PC-9 (cell line): ENCODE results near the gene MPI. TPM values are rescaled to one million over a fixed set of nuclear protein-coding genes. Genes with fewer than 3 reads are reported as not detected.

Experiments used
- BruUV-seq: library from RNA; stranded (reverse); fragments of 400-500 nt; replicated peaks from 2 replicates; lab custom pipeline; 2021; lab: Mats Ljungman, UMichigan
- CTCF ChIA-PET: fragments of 300-600 bp; sonication (Branson Sonifier 250); formaldehyde crosslinking; loops from one replicate; lab custom pipeline; 2022; ENCODE audit warnings: antibody characterized with exemption; lab: Charles Lee
- POLR2A ChIA-PET: fragments of 300-600 bp; sonication (Branson Sonifier 250); formaldehyde crosslinking; loops from one replicate; lab custom pipeline; 2022; ENCODE audit warnings: antibody characterized with exemption; ENCODE audit not compliant: unreplicated experiment; lab: Charles Lee
- DNase-seq, 2 experiments: peaks; one replicate each; pipeline versions ENCODE4 v3.0.0 to v3.0.0-alpha.2; 2015 to 2022; ENCODE audit warnings: mixed read lengths in 1 of 2
- H2AFZ ChIP-seq: fragments of 200-600 bp; sonication (generic); 2 replicates; pipeline ENCODE4 v1.8.1; 2017; ENCODE audit warnings: antibody characterized with exemption
- H3F3A ChIP-seq: fragments of 200-600 bp; sonication (generic); 2 replicates; pipeline ENCODE4 v1.8.1; 2017; ENCODE audit warnings: antibody characterized with exemption, mild to moderate bottlenecking, low read depth; ENCODE audit not compliant: insufficient read depth
- H3K27ac ChIP-seq: fragments of 200-600 bp; sonication (generic); 2 replicates; pipeline ENCODE4 v1.6.1; 2016; ENCODE audit warnings: mixed run types
- H3K27me3 ChIP-seq: fragments of 200-600 bp; sonication (generic); 2 replicates; pipeline ENCODE4 v1.6.1; 2016; ENCODE audit warnings: low read depth, mixed run types; ENCODE audit not compliant: insufficient read depth
- H3K36me3 ChIP-seq: fragments of 200-600 bp; sonication (generic); 2 replicates; pipeline ENCODE4 v1.6.1; 2016; ENCODE audit warnings: low read depth, mixed run types
- H3K4me1 ChIP-seq: fragments of 200-600 bp; sonication (generic); replicated peaks from 2 replicates; pipeline ENCODE4 v1.6.1; 2016; ENCODE audit warnings: mixed run types; ENCODE audit not compliant: insufficient read depth
- H3K4me2 ChIP-seq: fragments of 200-600 bp; sonication (generic); 2 replicates; pipeline ENCODE4 v1.6.1; 2017; ENCODE audit warnings: mixed run types
- H3K4me3 ChIP-seq: fragments of 200-600 bp; sonication (generic); 2 replicates; pipeline ENCODE4 v1.6.1; 2016; ENCODE audit warnings: mixed run types
- H3K79me2 ChIP-seq: fragments of 200-600 bp; sonication (generic); 2 replicates; pipeline ENCODE4 v1.6.1; 2017; ENCODE audit warnings: low read depth, mixed run types
- H3K9me2 ChIP-seq: fragments of 200-600 bp; sonication (generic); 2 replicates; pipeline ENCODE4 v1.8.1; 2017; ENCODE audit warnings: mild to moderate bottlenecking; ENCODE audit not compliant: insufficient read depth
- H3K9me3 ChIP-seq: fragments of 200-600 bp; sonication (generic); 2 replicates; pipeline ENCODE4 v1.8.1; 2016; ENCODE audit warnings: low read depth; ENCODE audit not compliant: insufficient read depth
- H4K20me1 ChIP-seq: fragments of 200-600 bp; sonication (generic); 2 replicates; pipeline ENCODE4 v1.8.1; 2017; ENCODE audit not compliant: insufficient read depth
- CTCF ChIP-seq: fragments of 200-600 bp; sonication (generic); conservative IDR thresholded peaks from 2 replicates; pipeline ENCODE4 v1.6.1; 2017; ENCODE audit warnings: mixed run types, antibody characterized with exemption, mild to moderate bottlenecking, moderate library complexity
- EZH2 ChIP-seq: fragments of 200-600 bp; sonication (generic); IDR thresholded peaks from 2 replicates; pipeline ENCODE4 v1.8.0; 2017; ENCODE audit warnings: antibody characterized with exemption, low read depth
- intact Hi-C: fragments of 100-400 bp; cut with micrococcal nuclease; formaldehyde crosslinking; loops from one replicate; pipeline ENCODE4 v1.10.0; 2022; ENCODE audit not compliant: unreplicated experiment
- total RNA-seq: library from RNA; stranded (reverse); gene quantifications from 2 replicates; pipeline ENCODE4 v1.2.3, GENCODE V29; 2021

Gene MPI
- total RNA-seq, 1 experiment from 2014 or later = 22.5 TPM

GRCh38 chr15:74845581-74845980 is 44.3 kb upstream of the MPI start:
- BruUV-seq = no TSS peak
- ChIA-PET CTCF (interaction anchor here (1.2 kb wide), 1 partner anchor 56 kb away, joined by 6 read pairs; no protein-coding TSS in a partner anchor), POLR2A (no interaction called here)
- Histone ChIP-seq H3K4me1 (peaks cover 11% of the 10 kb centered on the region), H3K27ac (no peak overlapping the region), H3K36me3 (no peaks in the 10 kb centered on the region; the same call in 1 of the 2 replicates), H3F3A (peaks cover 23% of the 10 kb centered on the region; the same call in 1 of the 2 replicates), H4K20me1 (no peaks in the 10 kb centered on the region), H2AFZ (no peak overlapping the region), H3K27me3 (no peaks in the 10 kb centered on the region), H3K9me2 (no peaks in the 10 kb centered on the region), H3K9me3 (no peaks in the 10 kb centered on the region), H3K4me2 (no peak overlapping the region), H3K4me3 (no peak overlapping the region), H3K79me2 (no peaks in the 10 kb centered on the region)
- intact Hi-C loops = no loop called here
- DNase-seq = no peak
- TF ChIP-seq CTCF (no peak), EZH2 (no peak)

- CTCF ChIA-PET = no interaction called here
- H3K36me3 ChIP-seq = no peaks in the 10 kb centered on the region; the same call in 1 of the 2 replicates
- POLR2A ChIA-PET = interaction anchor here (0.6 kb wide), 1 partner anchor 9 kb away, joined by 3 read pairs; no protein-coding TSS in a partner anchor
- DNase-seq = no peak
- H4K20me1 ChIP-seq = no peaks in the 10 kb centered on the region
- no peaks in the 10 kb centered on the region for H3K9me3 ChIP-seq
- H2AFZ ChIP-seq = no peak overlapping the region
- no peaks in the 10 kb centered on the region for H3K9me2 ChIP-seq
- BruUV-seq = no TSS peak
- no peak overlapping the region for H3K4me3 ChIP-seq
- no peaks in the 10 kb centered on the region for H3K79me2 ChIP-seq
- no peak overlapping the region for H3K27ac ChIP-seq
- intact Hi-C loops = no loop called here
- TF ChIP-seq CTCF (no peak), EZH2 (no peak)
- H3F3A ChIP-seq = peaks cover 23% of the 10 kb centered on the region; the same call in 1 of the 2 replicates
- H3K4me2 ChIP-seq = no peak overlapping the region
- peaks cover 5% of the 10 kb centered on the region; the same call in 1 of the 2 replicates for H3K4me1 ChIP-seq
- H3K27me3 ChIP-seq = no peaks in the 10 kb centered on the region
These were observed 42.4 kb upstream of the MPI start for GRCh38 chr15:74847432-74847831.

GRCh38 chr15:74850393-74850792 is 39.4 kb upstream of the MPI start:
- no peak for DNase-seq
- CTCF ChIA-PET = no interaction called here
- Histone ChIP-seq H3F3A (peaks cover 16% of the 10 kb centered on the region; the same call in 1 of the 2 replicates), H3K9me2 (no peaks in the 10 kb centered on the region), H2AFZ (no peak overlapping the region), H4K20me1 (no peaks in the 10 kb centered on the region), H3K9me3 (no peaks in the 10 kb centered on the region), H3K4me3 (no peak overlapping the region), H3K79me2 (no peaks in the 10 kb centered on the region), H3K27ac (no peak overlapping the region), H3K27me3 (no peaks in the 10 kb centered on the region), H3K36me3 (peaks cover 3% of the 10 kb centered on the region), H3K4me2 (no peak overlapping the region), H3K4me1 (no peaks in the 10 kb centered on the region)
- TF ChIP-seq CTCF (no peak), EZH2 (no peak)
- intact Hi-C loops = no loop called here
- no TSS peak for BruUV-seq
- POLR2A ChIA-PET = no interaction called here
